Adrenal gland (tissue), 5 donors: ENCODE measurements around the gene PNPLA8.

Source experiments
- CTCF ChIP-seq, 6 experiments: fragments of 450-650 bp in 4 of 6; fragments of 200-600 bp in 2 of 6; sonication (generic) in 1 of 6; IDR thresholded peaks; 1 replicate in 5 of 6; 2 replicates in 1 of 6; pipeline versions ENCODE4 v1.5.1 to v1.8.0; 2016 to 2021; ENCODE audit warnings: antibody characterized with exemption in 6 of 6, mild to moderate bottlenecking in 2 of 6, moderate library complexity in 1 of 6
- POLR2A ChIP-seq, 2 donors: fragments of 450-650 bp; IDR thresholded peaks; one replicate each; pipeline ENCODE4 v1.6.1; 2017; ENCODE audit warnings: antibody characterized with exemption in 2 of 2, mild to moderate bottlenecking in 2 of 2, moderate library complexity in 1 of 2
- donor health status: DM: no; HTN: no; CAD: no.

GRCh38 chr7:108515630-108516029 lies 10.3 kb downstream of the PNPLA8 start:
- TF ChIP-seq CTCF (IDR thresholded peaks at IDR 0.05) = no peak
- TF ChIP-seq POLR2A (IDR thresholded peaks at IDR 0.05) = no peak
